HG02884 (cell line): ENCODE measurements around the gene B4GALNT4.
"Not testable (repeated sequence)": the region's sequence is repeated elsewhere in the genome, so short reads cannot be mapped to it uniquely, and the experiment has no call there.

Source experiments
- ATAC-seq: cut with Tn5 transposase; IDR thresholded peaks from one replicate; pipeline ENCODE4 v1.9.1; 2021; ENCODE audit warnings: mild to moderate bottlenecking, moderate library complexity; ENCODE audit not compliant: unreplicated experiment

B4GALNT4 gene

GRCh38 chr11:358129-358800 is 11.0 kb upstream of the B4GALNT4 start:
- ATAC-seq: no peak

GRCh38 chr11:359181-359714 is 10.1 kb upstream of the B4GALNT4 start:
- ATAC-seq: no peak

GRCh38 chr11:360326-361280 is 8.7 kb upstream of the B4GALNT4 start:
- ATAC-seq: no peak

- no peak for ATAC-seq
Observed at GRCh38 chr11:362642-363442, 6.5 kb upstream of the B4GALNT4 start.

- ATAC-seq: not testable (repeated sequence)
Observed at GRCh38 chr11:363443-363805, 5.9 kb upstream of the B4GALNT4 start.

- no peak for ATAC-seq
Observed at GRCh38 chr11:363948-364761, 5.1 kb upstream of the B4GALNT4 start.

GRCh38 chr11:364991-365725 is 4.1 kb upstream of the B4GALNT4 start:
- ATAC-seq: no peak

- ATAC-seq: no peak
Observed at GRCh38 chr11:365831-366230, 3.5 kb upstream of the B4GALNT4 start.

- ATAC-seq: no peak
Observed at GRCh38 chr11:367956-368413, 1.3 kb upstream of the B4GALNT4 start.

GRCh38 chr11:368414-369335 is 624 bp upstream of the B4GALNT4 start:
- ATAC-seq: no peak

- no peak for ATAC-seq
Observed at GRCh38 chr11:370070-370941, 1.0 kb downstream of the B4GALNT4 start.

- ATAC-seq: no peak
Observed at GRCh38 chr11:371051-371450, 1.8 kb downstream of the B4GALNT4 start.

GRCh38 chr11:371716-372590 is 2.7 kb downstream of the B4GALNT4 start:
- ATAC-seq: no peak

- ATAC-seq: no peak
Observed at GRCh38 chr11:372809-373715, 3.8 kb downstream of the B4GALNT4 start.
